Non-pigmented ciliary epithelial cell (primary cell): ENCODE results near the gene PTGER1.

Experiments used
- DNase-seq: peaks from one replicate; pipeline ENCODE4 v3.0.0-alpha.2; 2010; ENCODE audit warnings: low read depth

The PTGER1 gene

DNA sequence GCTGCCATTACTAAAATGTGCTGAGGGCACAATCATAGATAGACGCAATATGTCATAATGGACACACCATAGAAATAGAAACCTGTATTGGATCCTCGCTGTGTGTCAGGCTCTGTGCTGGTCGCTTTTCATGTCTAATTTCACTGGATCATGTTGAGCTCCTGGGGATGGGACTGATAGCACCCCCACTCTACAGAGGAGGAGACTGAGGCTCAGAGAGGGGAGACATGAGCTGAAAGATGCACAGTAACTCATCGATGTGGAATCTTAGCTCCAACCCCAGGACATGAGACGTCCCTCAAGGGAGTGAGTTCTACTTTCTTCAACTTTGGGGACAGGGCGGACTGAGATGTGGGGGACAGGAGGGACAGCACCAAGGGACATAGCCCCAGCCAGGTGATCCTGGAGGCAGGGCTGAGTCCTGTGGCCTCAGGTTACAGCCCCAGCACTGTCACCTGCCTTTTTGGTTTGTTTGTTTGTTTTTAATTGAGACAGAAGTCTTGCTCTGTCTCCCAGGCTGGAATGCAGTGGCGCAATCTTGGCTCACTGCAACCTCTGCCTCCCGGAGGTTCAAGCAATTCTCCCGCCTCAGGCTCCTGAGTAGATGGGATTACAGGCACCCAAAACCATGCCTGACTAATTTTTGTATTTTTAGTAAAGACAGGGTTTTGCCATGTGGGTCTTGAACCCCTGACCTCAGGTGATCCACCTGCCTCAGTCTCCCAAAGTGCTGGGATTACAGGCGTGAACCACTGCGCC lies 27.4 kb upstream of the PTGER1 start:
- DNase-seq, result no peak

GRCh38 chr19:14497228-14497921 lies 22.2 kb upstream of the PTGER1 start:
- no peak for DNase-seq

DNA sequence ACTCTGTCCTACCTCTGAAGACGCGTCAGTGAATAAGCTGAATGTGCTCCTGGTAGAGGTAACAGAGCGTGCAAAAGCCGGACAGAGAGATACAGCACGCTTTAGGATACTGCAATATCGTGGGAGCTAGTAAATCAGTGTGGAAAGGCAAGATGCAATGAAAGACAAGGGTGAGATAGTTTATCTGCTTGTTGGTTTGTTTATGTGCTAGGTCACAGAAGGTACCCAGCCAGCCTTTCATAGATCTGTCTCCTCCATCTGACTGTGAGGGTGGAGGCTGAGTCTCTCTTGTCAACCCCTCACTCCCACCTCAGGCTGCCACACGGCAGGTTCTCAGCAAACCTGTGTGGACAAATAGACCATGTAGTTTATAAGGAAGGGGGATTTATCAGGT lies 21.7 kb upstream of the PTGER1 start:
- no peak for DNase-seq

DNA sequence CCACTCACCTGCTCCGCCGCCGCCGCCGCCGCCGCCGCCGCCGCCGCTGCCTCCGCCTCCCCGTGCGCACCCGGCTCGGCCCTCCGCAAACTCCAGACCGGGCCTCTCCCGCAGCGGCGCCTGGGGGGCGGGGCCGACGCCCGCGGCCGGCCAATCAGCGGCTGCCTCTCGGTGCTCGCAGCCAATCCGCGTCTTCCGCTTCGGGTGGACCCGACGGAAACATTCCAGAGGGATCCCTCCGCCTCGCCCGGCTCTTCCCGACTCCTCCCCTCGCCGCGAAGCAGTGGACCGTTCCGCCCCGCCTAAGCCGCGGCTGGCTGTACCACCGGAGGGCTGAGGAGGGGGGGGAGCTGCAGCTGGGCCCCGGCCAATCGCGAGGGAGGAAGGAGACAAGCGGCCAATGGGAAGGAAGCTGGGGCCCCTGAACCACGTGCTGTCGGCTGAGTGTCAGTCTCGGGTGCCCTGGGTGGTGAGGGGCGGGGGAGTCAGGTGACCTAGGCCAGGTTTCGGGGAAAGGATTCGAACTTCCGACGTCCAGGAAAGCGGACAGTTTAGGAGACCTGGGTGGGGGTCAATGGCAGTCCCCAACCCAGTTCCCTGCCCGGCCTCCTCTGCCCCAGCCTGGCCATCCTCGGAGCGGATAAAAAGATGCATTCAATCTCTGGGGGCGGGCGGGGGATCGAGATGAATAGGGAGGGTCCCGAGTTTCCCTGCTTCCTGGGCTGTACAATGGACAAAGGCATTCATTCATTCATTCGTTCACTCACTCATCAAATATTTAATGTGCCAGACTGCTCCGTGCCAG lies 21.1 kb upstream of the PTGER1 start, which contains the start of gene GIPC1:
Gene GIPC1, minus strand, starts transcription at position 99 of the 805 bp plus-strand sequence. CDS start 13,151 bp downstream, outside the sequence.
- peak; percentile 94 for DNase-seq

GRCh38 chr19:14495672-14496028 lies 20.5 kb upstream of the PTGER1 start:
- DNase-seq, result no peak

GRCh38 chr19:14494910-14495671 lies 19.9 kb upstream of the PTGER1 start:
- no peak for DNase-seq

- no peak for DNase-seq
These were observed 19.3 kb upstream of the PTGER1 start for GRCh38 chr19:14494411-14494810.

GRCh38 chr19:14492756-14493337 lies 17.7 kb upstream of the PTGER1 start:
- DNase-seq, result no peak

DNA sequence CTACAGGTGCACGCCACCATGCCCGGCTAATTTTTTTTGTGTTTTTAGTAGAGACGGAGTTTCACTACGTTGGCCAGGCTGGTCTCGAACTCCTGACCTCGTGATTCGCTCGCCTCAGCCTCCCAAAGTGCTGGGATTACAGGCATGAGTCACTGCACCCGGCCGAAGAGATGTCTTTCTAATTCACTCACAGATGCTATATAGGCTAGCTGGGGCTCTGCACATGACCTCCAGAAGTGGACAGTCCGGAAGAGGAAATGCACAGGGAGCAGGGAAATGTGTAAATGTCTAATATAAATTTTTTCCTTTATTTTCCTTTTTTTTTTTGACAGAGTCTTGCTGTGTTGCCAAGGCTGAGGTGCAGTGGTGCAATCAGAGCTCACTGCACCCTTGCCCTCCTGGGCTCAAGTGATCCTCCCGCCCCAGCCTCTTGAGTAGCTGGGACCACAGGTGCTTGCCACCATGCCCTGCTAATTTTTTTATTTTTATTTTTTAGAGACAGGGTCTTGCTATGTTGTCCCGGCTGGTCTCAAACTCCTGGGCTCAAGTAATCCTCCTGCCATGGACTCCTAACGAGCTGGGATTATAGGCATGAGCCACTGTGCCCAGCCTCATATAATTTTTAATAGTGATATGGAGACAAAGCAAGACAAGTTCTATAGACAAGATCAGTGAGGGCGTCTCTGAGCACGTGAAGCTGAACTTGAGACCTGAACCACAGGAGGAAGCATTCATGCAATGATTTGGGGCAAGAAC lies 12.4 kb upstream of the PTGER1 start:
- no peak for DNase-seq

DNA sequence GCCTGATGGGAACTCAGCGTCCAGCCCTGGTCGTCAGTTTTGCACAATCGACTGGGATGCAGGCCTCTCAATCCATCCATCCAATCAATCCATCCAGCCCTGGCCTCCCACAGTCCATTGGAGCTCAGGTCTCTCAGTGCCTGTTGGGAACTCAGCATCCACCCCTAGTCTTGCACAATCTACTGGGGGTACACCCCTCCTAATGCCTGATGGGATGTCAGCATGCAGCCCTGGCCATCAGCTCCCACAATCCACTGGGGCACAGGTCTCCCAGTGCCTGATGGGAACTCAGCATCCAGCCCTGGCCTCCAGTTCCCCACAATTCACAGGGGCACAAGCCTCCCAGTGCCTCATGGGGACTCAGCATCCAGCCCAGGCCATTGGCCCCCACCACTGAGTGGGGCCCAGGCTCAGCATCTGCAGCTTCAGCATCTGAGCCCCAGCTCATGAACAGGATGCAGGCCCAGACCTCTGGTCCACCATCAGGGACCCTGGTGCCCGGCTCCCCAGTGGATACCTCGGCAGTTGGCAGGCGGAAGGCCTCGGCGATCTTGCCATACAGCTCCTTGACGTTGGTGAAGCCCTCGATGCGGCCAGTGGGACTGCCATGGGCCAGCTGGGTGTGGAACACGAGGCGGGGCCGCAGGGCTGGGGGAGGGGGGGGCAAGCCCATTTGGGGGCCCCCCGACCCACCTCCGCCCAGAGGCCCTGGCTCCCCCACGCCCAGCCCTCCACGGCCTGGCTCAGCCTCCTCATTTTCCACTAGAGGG lies 7.2 kb upstream of the PTGER1 start:
- DNase-seq, result no peak

DNA sequence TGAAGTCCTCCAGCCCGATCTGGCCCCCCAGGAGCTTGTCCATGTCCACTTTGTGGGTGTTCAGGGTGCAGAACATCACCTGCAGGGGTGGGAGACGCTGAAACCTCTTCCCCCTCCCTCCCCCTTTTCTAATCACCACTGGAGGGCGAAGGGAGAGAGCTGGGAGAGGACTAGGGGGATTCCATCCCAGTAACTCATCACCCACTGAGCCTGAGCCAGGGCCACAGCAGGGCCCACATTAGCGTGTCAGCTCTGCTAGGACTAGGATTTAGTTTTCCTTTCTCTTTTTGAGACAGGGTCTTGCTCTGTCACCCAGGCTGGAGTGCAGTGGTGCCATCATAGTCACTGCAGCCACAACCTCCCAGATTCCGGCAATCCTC lies 5.5 kb upstream of the PTGER1 start:
- no peak for DNase-seq

GRCh38 chr19:14479975-14480699 lies 5.0 kb upstream of the PTGER1 start:
- no peak for DNase-seq

- no peak for DNase-seq
These were observed 4.3 kb upstream of the PTGER1 start for GRCh38 chr19:14479309-14479974.

DNA sequence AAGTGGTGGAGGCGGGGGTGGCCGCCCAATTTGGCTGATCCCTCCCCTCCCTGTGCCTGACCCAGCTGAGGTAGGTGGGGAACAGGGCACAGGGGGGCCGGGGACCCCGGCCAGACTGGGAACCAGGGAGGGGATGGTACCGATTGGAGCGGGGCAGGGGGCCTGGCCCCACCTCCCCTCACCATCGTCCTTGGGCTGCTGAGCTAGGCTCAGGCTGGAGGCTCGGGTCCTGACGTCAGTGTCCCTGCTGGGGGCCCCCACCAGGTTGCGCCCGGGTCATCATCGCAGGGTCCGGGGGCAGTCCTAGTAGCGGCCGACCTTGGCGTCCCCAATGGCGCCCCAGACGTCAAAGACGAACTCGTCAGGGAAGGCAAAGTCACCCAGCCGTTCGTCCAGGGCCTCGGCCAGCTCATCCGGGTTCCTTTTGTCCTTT lies 3.0 kb upstream of the PTGER1 start:
- no peak for DNase-seq

DNA sequence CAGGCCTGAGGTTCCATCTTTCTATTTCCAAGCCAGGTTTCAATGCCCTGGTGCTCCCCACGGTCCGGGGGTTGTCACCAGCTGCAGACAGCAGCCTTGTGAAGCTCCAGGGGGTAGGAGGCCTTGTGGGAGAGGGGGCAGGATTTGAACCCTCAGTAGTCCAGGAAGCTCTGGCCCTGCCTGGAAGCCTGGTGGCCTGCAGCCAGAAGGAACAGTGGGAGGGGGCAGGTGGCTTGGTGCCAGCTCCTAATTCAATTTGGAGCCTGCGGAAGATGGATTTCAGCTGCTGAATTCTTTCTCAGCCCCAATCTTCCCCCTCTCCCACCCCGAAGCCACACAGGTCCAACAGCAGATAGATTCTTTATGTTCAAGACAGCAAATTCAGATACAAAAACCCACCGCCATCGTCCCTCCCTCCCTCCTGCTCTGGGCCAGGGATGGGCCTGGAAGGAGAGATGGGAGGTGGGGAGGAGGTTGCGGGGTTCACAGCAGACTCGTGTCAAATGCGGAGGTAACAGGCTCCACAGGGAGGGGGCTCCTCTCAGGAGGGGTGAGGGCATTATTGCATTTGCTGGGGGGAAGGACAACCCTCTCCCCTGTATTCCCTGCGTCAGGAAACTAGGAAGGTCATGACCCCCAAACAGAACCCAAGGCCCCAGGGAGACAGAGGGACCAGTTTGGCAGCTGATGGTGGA lies 2.4 kb upstream of the PTGER1 start:
- DNase-seq, result no peak

- peak; percentile 20 for DNase-seq
These were observed 1.7 kb upstream of the PTGER1 start for GRCh38 chr19:14476673-14477401.

GRCh38 chr19:14476327-14476672 lies 1.1 kb upstream of the PTGER1 start:
- DNase-seq, result no peak

DNA sequence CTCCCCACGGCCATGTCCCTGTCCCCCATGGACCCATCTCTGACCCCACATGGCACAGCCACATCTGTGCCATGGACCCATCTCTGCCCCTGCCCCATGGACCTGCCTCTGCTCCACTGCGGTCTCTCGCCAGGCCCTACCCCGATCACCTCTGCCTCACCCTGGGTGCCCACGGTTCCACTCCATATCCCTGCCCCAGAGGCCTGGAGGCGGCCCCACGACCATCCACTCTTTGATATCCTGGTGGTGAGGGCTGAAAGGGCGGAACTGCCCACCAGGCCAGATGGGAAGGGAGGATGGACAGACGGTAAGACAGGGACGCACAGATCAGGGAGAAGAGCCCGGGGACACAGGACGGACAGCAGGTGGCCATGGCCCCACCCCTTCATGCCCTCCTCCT lies 327 bp downstream of the PTGER1 start:
- no peak for DNase-seq
